Neural cell (in vitro differentiated cells): ENCODE measurements around the gene GPER1.

Source experiments
- SMC3 ChIP-seq: fragments of 450-650 bp; conservative IDR thresholded peaks from 2 replicates; pipeline ENCODE4 v1.6.1; 2014; ENCODE audit warnings: antibody characterized with exemption, mild to moderate bottlenecking, moderate library complexity; ENCODE audit not compliant: poor library complexity
- TF ChIP-seq, protein P1 (sequence below): IDR thresholded peaks from 2 replicates; pipeline ENCODE4 v1.6.1; 2012; ENCODE audit warnings: borderline replicate concordance

DNA sequence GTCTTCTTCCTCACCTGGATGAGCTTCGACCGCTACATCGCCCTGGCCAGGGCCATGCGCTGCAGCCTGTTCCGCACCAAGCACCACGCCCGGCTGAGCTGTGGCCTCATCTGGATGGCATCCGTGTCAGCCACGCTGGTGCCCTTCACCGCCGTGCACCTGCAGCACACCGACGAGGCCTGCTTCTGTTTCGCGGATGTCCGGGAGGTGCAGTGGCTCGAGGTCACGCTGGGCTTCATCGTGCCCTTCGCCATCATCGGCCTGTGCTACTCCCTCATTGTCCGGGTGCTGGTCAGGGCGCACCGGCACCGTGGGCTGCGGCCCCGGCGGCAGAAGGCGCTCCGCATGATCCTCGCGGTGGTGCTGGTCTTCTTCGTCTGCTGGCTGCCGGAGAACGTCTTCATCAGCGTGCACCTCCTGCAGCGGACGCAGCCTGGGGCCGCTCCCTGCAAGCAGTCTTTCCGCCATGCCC is 4.3 kb downstream of the GPER1 start:
- no peak for TF ChIP-seq SMC3
- TF ChIP-seq, protein P1, sequence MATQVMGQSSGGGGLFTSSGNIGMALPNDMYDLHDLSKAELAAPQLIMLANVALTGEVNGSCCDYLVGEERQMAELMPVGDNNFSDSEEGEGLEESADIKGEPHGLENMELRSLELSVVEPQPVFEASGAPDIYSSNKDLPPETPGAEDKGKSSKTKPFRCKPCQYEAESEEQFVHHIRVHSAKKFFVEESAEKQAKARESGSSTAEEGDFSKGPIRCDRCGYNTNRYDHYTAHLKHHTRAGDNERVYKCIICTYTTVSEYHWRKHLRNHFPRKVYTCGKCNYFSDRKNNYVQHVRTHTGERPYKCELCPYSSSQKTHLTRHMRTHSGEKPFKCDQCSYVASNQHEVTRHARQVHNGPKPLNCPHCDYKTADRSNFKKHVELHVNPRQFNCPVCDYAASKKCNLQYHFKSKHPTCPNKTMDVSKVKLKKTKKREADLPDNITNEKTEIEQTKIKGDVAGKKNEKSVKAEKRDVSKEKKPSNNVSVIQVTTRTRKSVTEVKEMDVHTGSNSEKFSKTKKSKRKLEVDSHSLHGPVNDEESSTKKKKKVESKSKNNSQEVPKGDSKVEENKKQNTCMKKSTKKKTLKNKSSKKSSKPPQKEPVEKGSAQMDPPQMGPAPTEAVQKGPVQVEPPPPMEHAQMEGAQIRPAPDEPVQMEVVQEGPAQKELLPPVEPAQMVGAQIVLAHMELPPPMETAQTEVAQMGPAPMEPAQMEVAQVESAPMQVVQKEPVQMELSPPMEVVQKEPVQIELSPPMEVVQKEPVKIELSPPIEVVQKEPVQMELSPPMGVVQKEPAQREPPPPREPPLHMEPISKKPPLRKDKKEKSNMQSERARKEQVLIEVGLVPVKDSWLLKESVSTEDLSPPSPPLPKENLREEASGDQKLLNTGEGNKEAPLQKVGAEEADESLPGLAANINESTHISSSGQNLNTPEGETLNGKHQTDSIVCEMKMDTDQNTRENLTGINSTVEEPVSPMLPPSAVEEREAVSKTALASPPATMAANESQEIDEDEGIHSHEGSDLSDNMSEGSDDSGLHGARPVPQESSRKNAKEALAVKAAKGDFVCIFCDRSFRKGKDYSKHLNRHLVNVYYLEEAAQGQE, result no peak
